Endodermal cell (in vitro differentiated cells): ENCODE data around the gene PARG. TPM values are rescaled to one million over a fixed set of nuclear protein-coding genes. Genes with fewer than 3 reads are reported as not detected.

Experiments
- DNase-seq: peaks from one replicate; pipeline ENCODE4 v3.0.0-alpha.2; 2017
- H3K27ac ChIP-seq: 2 replicates; pipeline ENCODE4 v1.5.1; 2013; ENCODE audit warnings: mild to moderate bottlenecking, low read depth, low read length, moderate library complexity
- H3K27me3 ChIP-seq: 2 replicates; pipeline ENCODE4 v1.6.1; 2013; ENCODE audit warnings: mild to moderate bottlenecking, low read length, moderate library complexity; ENCODE audit not compliant: insufficient read depth, control insufficient read depth, poor library complexity, severe bottlenecking
- H3K36me3 ChIP-seq: 2 replicates; pipeline ENCODE4 v1.7.0; 2013; ENCODE audit warnings: mild to moderate bottlenecking, low read length, moderate library complexity; ENCODE audit not compliant: control insufficient read depth, insufficient read depth
- H3K4me1 ChIP-seq: one replicate; pipeline ENCODE4 v1.7.0; 2013; ENCODE audit warnings: low read length; ENCODE audit not compliant: control insufficient read depth, insufficient read depth
- H3K4me3 ChIP-seq: 2 replicates; pipeline ENCODE4 v1.5.1; 2013; ENCODE audit warnings: mild to moderate bottlenecking, low read length, moderate library complexity
- H3K9ac ChIP-seq: 2 replicates; pipeline ENCODE4 v1.6.1; 2013; ENCODE audit warnings: mild to moderate bottlenecking, low read length, moderate library complexity; ENCODE audit not compliant: poor library complexity, severe bottlenecking; ENCODE audit errors: extremely low read depth
- H3K9me3 ChIP-seq: 2 replicates; pipeline ENCODE4 v1.6.1; 2013; ENCODE audit warnings: mild to moderate bottlenecking, low read length, moderate library complexity; ENCODE audit not compliant: control insufficient read depth
- H3K27ac Mint-ChIP-seq: 2 replicates; pipeline ENCODE4 v1.8.0; 2020; ENCODE audit warnings: mixed read lengths
- H3K27me3 Mint-ChIP-seq: 2 replicates; pipeline ENCODE4 v1.8.0; 2021; ENCODE audit warnings: mild to moderate bottlenecking, mixed read lengths; ENCODE audit not compliant: insufficient read depth
- H3K36me3 Mint-ChIP-seq: 2 replicates; pipeline ENCODE4 v1.8.0; 2020; ENCODE audit warnings: low read depth, mixed read lengths
- H3K4me1 Mint-ChIP-seq: 2 replicates; pipeline ENCODE4 v1.8.0; 2020; ENCODE audit warnings: mixed read lengths
- H3K4me3 Mint-ChIP-seq: 2 replicates; pipeline ENCODE4 v1.8.0; 2020; ENCODE audit warnings: mild to moderate bottlenecking, moderate library complexity, mixed read lengths
- H3K9me3 Mint-ChIP-seq: 2 replicates; pipeline ENCODE4 v1.8.0; 2020; ENCODE audit warnings: mild to moderate bottlenecking, mixed read lengths
- WGBS, 2 experiments: methylation state at CpG; one replicate each; pipeline versions ENCODE4 v1.1.5 to v1.1.7; 2013; ENCODE audit warnings: missing lambda C conversion rate in 2 of 2, mixed read lengths in 1 of 2; ENCODE audit not compliant: insufficient coverage in 1 of 2, insufficient read length in 1 of 2; 5-methylcytosine and 5-hydroxymethylcytosine counted together
- total RNA-seq, 2 donors: library from RNA; stranded (reverse); fragmentation: NEBNext Ultra II Directional in 1 of 2; extraction: Animal tissue kit (Norgen Biotek cat#: 25700) in 1 of 2; gene quantifications; 2 replicates in 1 of 2; 3 replicates in 1 of 2; pipeline ENCODE4 v1.2.1, GENCODE V29; 2021
- TF ChIP-seq, protein P1 (sequence below): fragments of 200-600 bp; sonication (generic); conservative IDR thresholded peaks from 2 replicates; pipeline ENCODE4 v1.5.0; 2021; ENCODE audit warnings: antibody characterized with exemption, mild to moderate bottlenecking

Gene PARG
- total RNA-seq, 2 donors from 2014 or later = 66.3 to 67.4 TPM

DNA sequence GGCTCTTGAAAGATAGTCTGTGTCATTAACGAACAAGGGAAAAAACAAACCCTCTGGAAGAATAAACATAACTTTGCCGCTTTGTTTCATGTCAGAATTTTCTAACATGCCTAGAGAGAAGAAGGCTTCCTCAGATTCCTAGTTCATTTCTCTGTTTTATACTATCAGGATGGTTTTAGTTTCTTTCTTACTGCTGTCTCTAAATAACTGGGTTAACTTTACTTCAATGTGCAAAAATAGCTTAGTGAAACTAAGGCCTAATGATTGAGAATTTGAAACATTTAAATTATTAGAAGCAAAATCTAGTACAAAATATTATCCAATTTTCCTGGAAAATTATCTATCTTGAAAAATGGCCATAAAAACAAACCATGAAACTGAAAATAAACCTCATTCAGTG, 107.6 kb downstream of the PARG start:
- H3K36me3 ChIP-seq = peaks cover 50% of the 10 kb centered on the region
- no peak overlapping the region for H3K27ac ChIP-seq
- TF ChIP-seq, protein P1, sequence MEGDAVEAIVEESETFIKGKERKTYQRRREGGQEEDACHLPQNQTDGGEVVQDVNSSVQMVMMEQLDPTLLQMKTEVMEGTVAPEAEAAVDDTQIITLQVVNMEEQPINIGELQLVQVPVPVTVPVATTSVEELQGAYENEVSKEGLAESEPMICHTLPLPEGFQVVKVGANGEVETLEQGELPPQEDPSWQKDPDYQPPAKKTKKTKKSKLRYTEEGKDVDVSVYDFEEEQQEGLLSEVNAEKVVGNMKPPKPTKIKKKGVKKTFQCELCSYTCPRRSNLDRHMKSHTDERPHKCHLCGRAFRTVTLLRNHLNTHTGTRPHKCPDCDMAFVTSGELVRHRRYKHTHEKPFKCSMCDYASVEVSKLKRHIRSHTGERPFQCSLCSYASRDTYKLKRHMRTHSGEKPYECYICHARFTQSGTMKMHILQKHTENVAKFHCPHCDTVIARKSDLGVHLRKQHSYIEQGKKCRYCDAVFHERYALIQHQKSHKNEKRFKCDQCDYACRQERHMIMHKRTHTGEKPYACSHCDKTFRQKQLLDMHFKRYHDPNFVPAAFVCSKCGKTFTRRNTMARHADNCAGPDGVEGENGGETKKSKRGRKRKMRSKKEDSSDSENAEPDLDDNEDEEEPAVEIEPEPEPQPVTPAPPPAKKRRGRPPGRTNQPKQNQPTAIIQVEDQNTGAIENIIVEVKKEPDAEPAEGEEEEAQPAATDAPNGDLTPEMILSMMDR = no peak
- H3K27me3 Mint-ChIP-seq = no peaks in the 10 kb centered on the region
- H3K4me1 Mint-ChIP-seq = peaks cover 18% of the 10 kb centered on the region
- H3K27ac Mint-ChIP-seq = no peak overlapping the region
- H3K9ac ChIP-seq = no peak overlapping the region
- 91 to 93% methylated on average over 2 of the region's 2 CpGs for WGBS, 2 experiments
- no peak for DNase-seq
- no peak overlapping the region for H3K4me3 Mint-ChIP-seq
- no peak overlapping the region for H3K4me3 ChIP-seq
- no peaks in the 10 kb centered on the region for H3K9me3 Mint-ChIP-seq
- peaks cover 40% of the 10 kb centered on the region for H3K36me3 Mint-ChIP-seq
- no peaks in the 10 kb centered on the region for H3K27me3 ChIP-seq
- H3K9me3 ChIP-seq = no peaks in the 10 kb centered on the region
- H3K4me1 ChIP-seq = no peaks in the 10 kb centered on the region

DNA sequence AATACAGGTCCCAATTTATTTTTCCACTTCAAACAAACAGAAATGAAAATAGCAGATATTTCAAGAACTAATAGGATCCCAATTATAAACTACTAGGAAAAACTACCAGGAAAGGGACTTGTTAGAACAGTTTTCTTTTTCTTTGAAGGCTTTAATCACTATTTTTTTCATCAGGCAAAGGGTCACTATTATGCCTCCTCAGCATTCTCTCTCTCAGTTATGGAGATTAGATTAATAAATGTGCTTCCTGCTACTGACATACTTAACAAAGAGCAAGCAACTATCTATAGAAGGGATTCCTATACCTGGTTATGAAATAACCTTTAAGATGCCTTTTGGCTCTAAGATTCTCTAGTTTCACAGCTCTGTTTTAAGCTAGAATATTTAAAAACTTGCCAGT, 108.7 kb downstream of the PARG start:
- peaks cover 40% of the 10 kb centered on the region for H3K36me3 ChIP-seq
- peaks cover 33% of the 10 kb centered on the region for H3K36me3 Mint-ChIP-seq
- no peak overlapping the region for H3K4me3 ChIP-seq
- no peak overlapping the region for H3K4me3 Mint-ChIP-seq
- peak overlapping the region; percentile 24 for H3K27ac ChIP-seq
- H3K4me1 ChIP-seq = no peaks in the 10 kb centered on the region
- no peak for DNase-seq
- TF ChIP-seq, protein P1 = no peak
- no peak overlapping the region for H3K9ac ChIP-seq
- H3K27me3 ChIP-seq = no peaks in the 10 kb centered on the region
- H3K4me1 Mint-ChIP-seq = peaks cover 18% of the 10 kb centered on the region
- no peaks in the 10 kb centered on the region for H3K9me3 Mint-ChIP-seq
- H3K27ac Mint-ChIP-seq = no peak overlapping the region
- H3K27me3 Mint-ChIP-seq = no peaks in the 10 kb centered on the region
- no peaks in the 10 kb centered on the region for H3K9me3 ChIP-seq

DNA sequence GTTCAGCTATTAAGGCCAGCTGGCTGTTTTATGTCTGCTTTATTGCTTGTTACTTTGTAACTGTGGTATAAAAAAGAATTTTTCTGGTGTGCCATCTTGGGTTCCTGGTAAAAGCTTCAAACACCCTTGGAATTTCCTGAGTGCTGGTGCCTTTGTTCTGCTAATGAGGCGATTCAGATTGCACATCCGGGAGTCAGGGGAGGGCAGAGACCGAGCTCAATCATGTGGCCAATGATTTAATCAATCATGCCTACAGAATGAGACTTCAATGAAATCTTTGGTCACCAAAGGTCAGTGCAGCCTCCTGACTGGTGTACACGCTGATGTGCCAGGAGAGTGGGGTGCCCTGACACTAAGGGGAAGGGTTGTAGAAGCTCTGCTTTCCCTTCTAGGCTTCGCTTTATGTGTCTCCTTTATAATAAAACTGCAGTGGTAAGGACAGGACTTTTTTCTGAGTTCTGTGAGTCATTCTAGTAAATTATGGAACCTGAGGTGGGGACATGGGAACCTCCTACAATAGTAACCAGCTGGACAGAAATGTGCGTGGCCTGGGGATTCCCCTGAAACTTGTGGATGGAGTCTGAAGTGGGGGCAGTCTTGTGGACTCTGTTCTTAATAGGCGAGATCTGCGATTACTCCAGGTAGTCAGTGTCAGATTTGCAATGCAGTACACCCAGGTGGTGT, 110.3 kb downstream of the PARG start:
- H3K27me3 ChIP-seq = no peaks in the 10 kb centered on the region
- TF ChIP-seq, protein P1 = no peak
- 27 to 60% methylated on average over 2 to 8 of the region's 8 CpGs for WGBS, 2 experiments
- no peak overlapping the region for H3K9ac ChIP-seq
- no peaks in the 10 kb centered on the region for H3K27me3 Mint-ChIP-seq
- peak; percentile 84 for DNase-seq
- no peak overlapping the region for H3K4me3 ChIP-seq
- H3K36me3 ChIP-seq = peaks cover 42% of the 10 kb centered on the region
- H3K4me3 Mint-ChIP-seq = no peak overlapping the region
- no peaks in the 10 kb centered on the region for H3K9me3 ChIP-seq
- peaks cover 18% of the 10 kb centered on the region for H3K4me1 Mint-ChIP-seq
- no peaks in the 10 kb centered on the region for H3K9me3 Mint-ChIP-seq
- peak overlapping the region; percentile 91 for H3K27ac Mint-ChIP-seq
- H3K27ac ChIP-seq = peak overlapping the region; percentile 78
- H3K36me3 Mint-ChIP-seq = peaks cover 34% of the 10 kb centered on the region
- no peaks in the 10 kb centered on the region for H3K4me1 ChIP-seq
